GM23248 (cell line): Measurements from ENCODE around the gene GALNT10. TPM values are rescaled to one million over a fixed set of nuclear protein-coding genes. Genes with fewer than 3 reads are reported as not detected.

Experiments used
- DNase-seq: peaks from one replicate; pipeline ENCODE4 v3.0.0-alpha.2; 2015
- H2AFZ ChIP-seq: fragments of 200-600 bp; sonication (generic); 2 replicates; pipeline ENCODE4 v1.6.1; 2016; ENCODE audit warnings: antibody characterized with exemption
- H3F3A ChIP-seq: fragments of 200-600 bp; sonication (generic); 2 replicates; pipeline ENCODE4 v1.6.1; 2016; ENCODE audit warnings: mild to moderate bottlenecking, antibody characterized with exemption, mixed run types; ENCODE audit not compliant: insufficient read depth
- H3K27ac ChIP-seq: fragments of 200-600 bp; sonication (generic); 2 replicates; pipeline ENCODE4 v1.5.1; 2016; ENCODE audit warnings: mild to moderate bottlenecking
- H3K27me3 ChIP-seq: fragments of 200-600 bp; sonication (generic); replicated peaks from 2 replicates; pipeline ENCODE4 v1.6.1; 2016; ENCODE audit warnings: mild to moderate bottlenecking; ENCODE audit not compliant: insufficient read depth
- H3K36me3 ChIP-seq: fragments of 200-600 bp; sonication (generic); 2 replicates; pipeline ENCODE4 v1.6.1; 2016; ENCODE audit warnings: low read depth, mild to moderate bottlenecking
- H3K4me1 ChIP-seq: fragments of 200-600 bp; sonication (generic); 2 replicates; pipeline ENCODE4 v1.6.1; 2016; ENCODE audit warnings: mild to moderate bottlenecking; ENCODE audit not compliant: insufficient read depth
- H3K4me2 ChIP-seq: fragments of 200-600 bp; sonication (generic); one replicate; pipeline ENCODE4 v1.6.1; 2016; ENCODE audit warnings: mild to moderate bottlenecking; ENCODE audit not compliant: unreplicated experiment
- H3K4me3 ChIP-seq: fragments of 200-600 bp; sonication (generic); 2 replicates; pipeline ENCODE4 v1.5.1; 2016; ENCODE audit warnings: mild to moderate bottlenecking
- H3K79me2 ChIP-seq: fragments of 200-600 bp; sonication (generic); 2 replicates; pipeline ENCODE4 v1.6.1; 2016; ENCODE audit warnings: mild to moderate bottlenecking; ENCODE audit not compliant: insufficient read depth
- H3K9ac ChIP-seq: fragments of 200-600 bp; sonication (generic); 2 replicates; pipeline ENCODE4 v1.6.1; 2016; ENCODE audit warnings: mild to moderate bottlenecking
- H3K9me2 ChIP-seq: fragments of 200-600 bp; sonication (generic); 2 replicates; pipeline ENCODE4 v1.6.1; 2016; ENCODE audit warnings: mixed run types, mild to moderate bottlenecking, moderate library complexity; ENCODE audit not compliant: insufficient read depth
- H3K9me3 ChIP-seq: fragments of 200-600 bp; sonication (generic); one replicate; pipeline ENCODE4 v1.6.1; 2017; ENCODE audit warnings: low read depth
- H4K20me1 ChIP-seq: fragments of 200-600 bp; sonication (generic); 2 replicates; pipeline ENCODE4 v1.6.0; 2016; ENCODE audit not compliant: insufficient read depth
- EZH2 ChIP-seq: fragments of 200-600 bp; sonication (generic); IDR thresholded peaks from 2 replicates; pipeline ENCODE4 v1.6.1; 2018; ENCODE audit warnings: antibody characterized with exemption, mild to moderate bottlenecking; ENCODE audit not compliant: insufficient read depth, poor library complexity, severe bottlenecking
- EZH2phosphoT487 ChIP-seq: fragments of 200-600 bp; sonication (generic); IDR thresholded peaks from 2 replicates; pipeline ENCODE4 v1.6.1; 2018; ENCODE audit warnings: antibody characterized with exemption, moderate library complexity, mild to moderate bottlenecking, low read depth; ENCODE audit not compliant: insufficient read depth
- WGBS, 2 experiments: methylation state at CpG; one replicate each; pipeline ENCODE4 v1.1.6; 2015 to 2017; ENCODE audit warnings: low lambda C conversion rate in 2 of 2, low coverage in 1 of 2; ENCODE audit errors: missing lambda C conversion rate in 2 of 2; 5-methylcytosine and 5-hydroxymethylcytosine counted together
- in situ Hi-C: fragments of 300-500 bp; cut with MboI; formaldehyde crosslinking; loops from 2 replicates; pipeline ENCODE4 v1.15.0; 2020
- polyA plus RNA-seq: library from polyadenylated mRNA; unstranded; fragments of >200 nt; fragmentation: Nextera tagmentation; extraction: Ambion mirVana; gene quantifications from 2 replicates; pipeline ENCODE4 v1.2.1, GENCODE V29; 2016
- total RNA-seq: library from RNA; depleted of rRNA; stranded (reverse); fragments of >200 nt; shearing (Covaris generic); gene quantifications from 2 replicates; pipeline ENCODE4 v1.2.3, GENCODE V29; 2014

Gene GALNT10
- total and polyA plus RNA-seq, 2 experiments from 2014 or later = 23.3 to 67.9 TPM

- Histone ChIP-seq H3K4me1 (peaks cover 45% of the 10 kb centered on the region), H3K9ac (no peak overlapping the region), H3F3A (peaks cover 56% of the 10 kb centered on the region), H3K27me3 (no peaks in the 10 kb centered on the region), H2AFZ (no peak overlapping the region), H3K27ac (no peak overlapping the region), H3K79me2 (peaks cover 90% of the 10 kb centered on the region), H3K9me3 (no peaks in the 10 kb centered on the region), H4K20me1 (no peaks in the 10 kb centered on the region), H3K36me3 (no peaks in the 10 kb centered on the region), H3K4me2 (no peak overlapping the region), H3K9me2 (no peaks in the 10 kb centered on the region), H3K4me3 (no peak overlapping the region)
- TF ChIP-seq EZH2phosphoT487 (no peak), EZH2 (no peak)
- in situ Hi-C loops = no loop called here
- DNase-seq = no peak
- WGBS, 2 experiments = 55 to 62% methylated on average over 2 of the region's 2 CpGs
Observed at GRCh38 chr5:154210163-154210562, 19.6 kb downstream of the GALNT10 start.

- H3K4me1 ChIP-seq = peaks cover 58% of the 10 kb centered on the region
- H4K20me1 ChIP-seq = no peaks in the 10 kb centered on the region
- peak overlapping the region; percentile 24 for H3K4me2 ChIP-seq
- peak overlapping the region; percentile 53 for H3K27ac ChIP-seq
- WGBS, 2 experiments = 43 to 59% methylated on average over 7 of the region's 7 CpGs
- H3K4me3 ChIP-seq = no peak overlapping the region
- no peaks in the 10 kb centered on the region for H3K27me3 ChIP-seq
- TF ChIP-seq EZH2 (no peak), EZH2phosphoT487 (no peak)
- in situ Hi-C loops = no loop called here
- H3K36me3 ChIP-seq = no peaks in the 10 kb centered on the region
- peaks cover 85% of the 10 kb centered on the region for H3K79me2 ChIP-seq
- no peak overlapping the region for H2AFZ ChIP-seq
- H3K9me3 ChIP-seq = no peaks in the 10 kb centered on the region
- no peak overlapping the region for H3K9ac ChIP-seq
- DNase-seq = peak; percentile 86
- H3K9me2 ChIP-seq = no peaks in the 10 kb centered on the region
- H3F3A ChIP-seq = peaks cover 70% of the 10 kb centered on the region
Observed at GRCh38 chr5:154211641-154212390, 21.3 kb downstream of the GALNT10 start.

- Histone ChIP-seq H3K4me3 (peak overlapping the region; percentile 28; the same call in 1 of the 2 replicates), H3F3A (peaks cover 71% of the 10 kb centered on the region), H4K20me1 (no peaks in the 10 kb centered on the region), H3K27me3 (no peaks in the 10 kb centered on the region), H3K9me3 (no peaks in the 10 kb centered on the region), H3K79me2 (peaks cover 85% of the 10 kb centered on the region), H3K36me3 (no peaks in the 10 kb centered on the region), H2AFZ (no peak overlapping the region), H3K9me2 (no peaks in the 10 kb centered on the region), H3K9ac (peak overlapping the region; percentile 37), H3K4me2 (peak overlapping the region; percentile 69), H3K4me1 (peaks cover 58% of the 10 kb centered on the region), H3K27ac (peak overlapping the region; percentile 62)
- WGBS, 2 experiments = 93 to 98% methylated on average over 4 of the region's 4 CpGs
- no peak for TF ChIP-seq EZH2phosphoT487
- no peak for TF ChIP-seq EZH2
- no peak for DNase-seq
- in situ Hi-C loops = no loop called here
Observed at GRCh38 chr5:154213592-154213991, 23.1 kb downstream of the GALNT10 start.

- Histone ChIP-seq H3K27me3 (no peaks in the 10 kb centered on the region), H3K4me1 (peaks cover 57% of the 10 kb centered on the region), H3K79me2 (peaks cover 81% of the 10 kb centered on the region), H3K4me2 (peak overlapping the region; percentile 69), H3F3A (peaks cover 69% of the 10 kb centered on the region), H3K9me3 (no peaks in the 10 kb centered on the region), H3K9me2 (no peaks in the 10 kb centered on the region), H3K4me3 (peak overlapping the region; percentile 28), H4K20me1 (no peaks in the 10 kb centered on the region), H3K36me3 (no peaks in the 10 kb centered on the region), H2AFZ (no peak overlapping the region), H3K9ac (peak overlapping the region; percentile 37), H3K27ac (peak overlapping the region; percentile 62)
- peak; percentile 87 for DNase-seq
- in situ Hi-C loops = no loop called here
- TF ChIP-seq EZH2 (no peak), EZH2phosphoT487 (no peak)
- 0 to 2% methylated on average over 5 of the region's 5 CpGs for WGBS, 2 experiments
Observed at GRCh38 chr5:154214371-154215106, 24.0 kb downstream of the GALNT10 start.
